GM18951 (cell line): Measurements from ENCODE around the gene GDF9.

Experiments used
- POLR2A ChIP-seq: IDR thresholded peaks from 4 replicates; pipeline ENCODE4 v1.6.1; 2011; ENCODE audit warnings: mild to moderate bottlenecking; ENCODE audit not compliant: insufficient read length, insufficient read depth; ENCODE audit errors: extremely low read depth
- in situ Hi-C: fragments of 300-500 bp; cut with MboI; formaldehyde crosslinking; loops from one replicate; pipeline ENCODE4 v1.12.0; 2022; ENCODE audit warnings: low sequenced_read_pairs, mixed read lengths, inconsistent platforms; ENCODE audit not compliant: unreplicated experiment

The GDF9 gene

GRCh38 chr5:132866342-132867045 lies at the start of gene GDF9, which contains the start of gene UQCRQ:
Gene GDF9 (minus strand): TSS chr5:132866469. CDS start chr5:132864533, 1,936 bp downstream.
Gene UQCRQ (plus strand): TSS chr5:132866642. CDS start chr5:132866882, 240 bp downstream.
- TF ChIP-seq POLR2A, result peak; percentile 94
- in situ Hi-C loops, result no loop called here

- TF ChIP-seq POLR2A, result no peak
- in situ Hi-C loops, result no loop called here
Observed at GRCh38 chr5:132915681-132916080, 49.4 kb upstream of the GDF9 start.

GRCh38 chr5:132909702-132910101 lies 43.4 kb upstream of the GDF9 start:
- no peak for TF ChIP-seq POLR2A
- in situ Hi-C loops, result no loop called here

GRCh38 chr5:132907161-132907560 lies 40.9 kb upstream of the GDF9 start:
- TF ChIP-seq POLR2A, result no peak
- in situ Hi-C loops, result no loop called here

GRCh38 chr5:132905938-132906337 lies 39.7 kb upstream of the GDF9 start:
- in situ Hi-C loops, result no loop called here
- no peak for TF ChIP-seq POLR2A

GRCh38 chr5:132901730-132902129 lies 35.5 kb upstream of the GDF9 start:
- in situ Hi-C loops, result no loop called here
- TF ChIP-seq POLR2A, result no peak

- no peak for TF ChIP-seq POLR2A
- in situ Hi-C loops, result no loop called here
Observed at GRCh38 chr5:132901036-132901435, 34.8 kb upstream of the GDF9 start.

GRCh38 chr5:132898094-132898493 lies 31.8 kb upstream of the GDF9 start:
- no peak for TF ChIP-seq POLR2A
- in situ Hi-C loops, result no loop called here

GRCh38 chr5:132896685-132897084 lies 30.4 kb upstream of the GDF9 start:
- in situ Hi-C loops, result no loop called here

GRCh38 chr5:132895719-132896305 lies 29.5 kb upstream of the GDF9 start:
- TF ChIP-seq POLR2A, result no peak
- in situ Hi-C loops, result no loop called here

More at GRCh38 chr5:132896685-132897084, 30.4 kb upstream of the GDF9 start:
- no peak for TF ChIP-seq POLR2A

GRCh38 chr5:132890817-132891216 lies 24.5 kb upstream of the GDF9 start:
- no peak for TF ChIP-seq POLR2A
- in situ Hi-C loops, result no loop called here

GRCh38 chr5:132889501-132889900 lies 23.2 kb upstream of the GDF9 start:
- in situ Hi-C loops, result no loop called here
- no peak for TF ChIP-seq POLR2A

- in situ Hi-C loops, result no loop called here
- TF ChIP-seq POLR2A, result no peak
Observed at GRCh38 chr5:132887283-132887682, 21.0 kb upstream of the GDF9 start.

GRCh38 chr5:132886064-132886823 lies 20.0 kb upstream of the GDF9 start:
- in situ Hi-C loops, result no loop called here
- TF ChIP-seq POLR2A, result no peak

- in situ Hi-C loops, result no loop called here
- no peak for TF ChIP-seq POLR2A
Observed at GRCh38 chr5:132884548-132884947, 18.3 kb upstream of the GDF9 start.
